AG10803 (cell line): Measurements from ENCODE around the gene COG1.
A peak's percentile ranks its signal among the peaks of the same experiment; 100 is the strongest.

Source experiments
- DNase-seq: peaks from one replicate; pipeline ENCODE4 v3.0.0; 2010; ENCODE audit warnings: low read depth
- H3K4me3 ChIP-seq: 2 replicates; pipeline ENCODE4 v1.5.1; 2011; ENCODE audit warnings: mild to moderate bottlenecking, low read length, control low read depth
- CTCF ChIP-seq: conservative IDR thresholded peaks from 2 replicates; pipeline ENCODE4 v1.5.1; 2011; ENCODE audit warnings: mild to moderate bottlenecking, low read length, control low read depth, inconsistent platforms

COG1 gene

GRCh38 chr17:73187203-73187769 is 5.6 kb upstream of the COG1 start:
- DNase-seq = no peak
- H3K4me3 ChIP-seq = no peak overlapping the region
- no peak for TF ChIP-seq CTCF

GRCh38 chr17:73188011-73188410 is 4.8 kb upstream of the COG1 start:
- TF ChIP-seq CTCF = no peak
- peak; percentile 74 for DNase-seq

GRCh38 chr17:73189417-73190099 is 3.3 kb upstream of the COG1 start:
- no peak overlapping the region for H3K4me3 ChIP-seq
- peak; percentile 53 for DNase-seq
- peak; percentile 62 for TF ChIP-seq CTCF

More at GRCh38 chr17:73188011-73188410, 4.8 kb upstream of the COG1 start:
- no peak overlapping the region for H3K4me3 ChIP-seq

DNA sequence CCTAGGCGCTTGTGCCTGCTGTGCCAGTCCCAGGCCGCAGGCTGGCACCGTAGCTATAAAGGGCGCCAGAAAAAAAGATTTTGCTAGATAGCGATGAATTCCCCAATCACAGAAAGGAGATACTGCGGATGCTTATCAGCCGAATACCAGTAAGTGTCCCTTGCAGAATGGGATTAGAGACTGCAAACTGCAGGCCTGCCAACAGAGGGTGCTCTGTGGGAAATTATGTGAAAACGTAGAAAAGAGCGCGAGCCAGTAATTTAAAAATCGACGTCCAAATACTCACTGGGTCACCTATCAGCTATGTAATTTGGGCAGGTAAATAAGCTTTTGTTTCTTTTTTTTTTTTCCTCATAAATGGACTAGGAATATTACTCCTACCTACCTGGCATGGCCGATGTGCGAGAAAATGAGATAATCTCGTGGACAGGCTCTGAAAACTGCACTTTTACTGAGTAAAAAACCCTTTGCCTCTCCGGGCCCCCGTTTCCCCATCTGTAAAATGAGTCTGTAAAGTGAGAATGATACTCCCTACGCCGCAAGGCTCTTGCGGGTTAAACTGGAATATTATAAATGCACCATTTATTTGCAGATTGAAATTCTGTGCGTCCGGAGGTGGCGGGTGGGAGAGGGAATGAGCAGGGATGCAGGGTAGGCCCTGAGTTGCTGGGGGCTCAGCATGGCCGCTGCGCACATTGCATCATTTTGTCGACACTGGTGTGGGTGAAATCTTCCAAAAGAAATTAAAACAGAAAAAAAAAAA is 1.2 kb upstream of the COG1 start:
- DNase-seq = peak; percentile 67
- H3K4me3 ChIP-seq = peak overlapping the region; percentile 82
- peak; percentile 90 for TF ChIP-seq CTCF

- TF ChIP-seq CTCF = no peak
Measured at GRCh38 chr17:73192206-73192893, 505 bp upstream of the COG1 start.

GRCh38 chr17:73194514-73195222 is 1.8 kb downstream of the COG1 start:
- TF ChIP-seq CTCF = no peak
- H3K4me3 ChIP-seq = no peak overlapping the region
- peak; percentile 37 for DNase-seq

More at GRCh38 chr17:73192206-73192893, 505 bp upstream of the COG1 start:
- H3K4me3 ChIP-seq = peak overlapping the region; percentile 82
- peak; percentile 74 for DNase-seq
